OCI-LY7 (cell line): ENCODE results near the gene CATSPER1. TPM values are rescaled to one million over a fixed set of nuclear protein-coding genes. Genes with fewer than 3 reads are reported as not detected.

Experiments
- BruUV-seq: library from RNA; stranded (reverse); fragments of 400-500 nt; replicated peaks from 2 replicates; lab custom pipeline; 2021; lab: Mats Ljungman, UMichigan
- CTCF ChIA-PET: fragments of 300-600 bp; sonication (Branson Sonifier 250); formaldehyde crosslinking; loops from one replicate; lab custom pipeline; 2022; ENCODE audit warnings: antibody characterized with exemption; ENCODE audit not compliant: unreplicated experiment; lab: Charles Lee
- POLR2A ChIA-PET: fragments of 300-600 bp; sonication (Branson Sonifier 250); formaldehyde crosslinking; loops from one replicate; lab custom pipeline; 2022; ENCODE audit warnings: antibody characterized with exemption; lab: Charles Lee
- DNase-seq: peaks from one replicate; pipeline ENCODE4 v3.0.0-alpha.2; 2015; ENCODE audit warnings: low spot score
- H2AFZ ChIP-seq: fragments of 200-600 bp; sonication (generic), shearing (Covaris generic); 2 replicates; pipeline ENCODE4 v1.6.1; 2014; ENCODE audit warnings: mild to moderate bottlenecking, antibody characterized with exemption, low read length, moderate library complexity
- H3K27ac ChIP-seq: fragments of 200-600 bp; sonication (generic); 2 replicates; pipeline ENCODE4 v1.5.1; 2014; ENCODE audit warnings: mixed run types, low read depth, mild to moderate bottlenecking, moderate library complexity, low read length, inconsistent platforms; ENCODE audit not compliant: poor library complexity, severe bottlenecking
- H3K36me3 ChIP-seq: fragments of 200-600 bp; sonication (generic); 2 replicates; pipeline ENCODE4 v1.6.1; 2014; ENCODE audit warnings: mild to moderate bottlenecking, antibody characterized with exemption, low read length, moderate library complexity, mixed read lengths; ENCODE audit not compliant: insufficient read depth
- H3K4me1 ChIP-seq: fragments of 200-600 bp; sonication (generic); 2 replicates; pipeline ENCODE4 v1.5.1; 2014; ENCODE audit warnings: mild to moderate bottlenecking, low read length; ENCODE audit not compliant: insufficient read depth, poor library complexity, severe bottlenecking
- H3K4me2 ChIP-seq: fragments of 200-600 bp; sonication (generic); 2 replicates; pipeline ENCODE4 v1.6.1; 2014; ENCODE audit warnings: mild to moderate bottlenecking, low read length
- H3K4me3 ChIP-seq: fragments of 200-600 bp; sonication (generic); 2 replicates; pipeline ENCODE4 v1.5.1; 2014; ENCODE audit warnings: mild to moderate bottlenecking, low read depth, low read length; ENCODE audit not compliant: poor library complexity, severe bottlenecking
- H3K79me2 ChIP-seq: fragments of 200-600 bp; sonication (generic); 2 replicates; pipeline ENCODE4 v1.6.1; 2016; ENCODE audit warnings: low read depth, mild to moderate bottlenecking, low read length, moderate library complexity, mixed read lengths; ENCODE audit not compliant: insufficient read depth
- H3K9me2 ChIP-seq: fragments of 200-600 bp; sonication (generic); 2 replicates; pipeline ENCODE4 v1.6.1; 2016; ENCODE audit warnings: mild to moderate bottlenecking, low read length, mixed read lengths; ENCODE audit not compliant: insufficient read depth
- H3K9me3 ChIP-seq: fragments of 200-600 bp; sonication (generic); 2 replicates; pipeline ENCODE4 v1.6.1; 2014; ENCODE audit warnings: mild to moderate bottlenecking, mixed run types, low read length, mixed read lengths
- H4K20me1 ChIP-seq: fragments of 200-600 bp; sonication (generic); 2 replicates; pipeline ENCODE4 v1.6.1; 2014; ENCODE audit warnings: mild to moderate bottlenecking, antibody characterized with exemption, low read length, moderate library complexity, mixed read lengths; ENCODE audit not compliant: insufficient read depth
- EZH2phosphoT487 ChIP-seq: fragments of 200-600 bp; sonication (generic); IDR thresholded peaks from 2 replicates; pipeline ENCODE4 v1.6.1; 2018; ENCODE audit warnings: low read depth, borderline replicate concordance, mild to moderate bottlenecking, mixed run types, antibody characterized with exemption, low read length, moderate library complexity, mixed read lengths
- intact Hi-C: fragments of 100-400 bp; cut with micrococcal nuclease; formaldehyde crosslinking; loops from one replicate; pipeline ENCODE4 v1.10.0; 2022; ENCODE audit not compliant: unreplicated experiment
- total RNA-seq, 2 experiments: library from RNA; depleted of rRNA in 1 of 2; stranded (reverse); fragments of >200 nt in 1 of 2; shearing (Covaris generic) in 1 of 2; gene quantifications; 2 replicates each; pipeline ENCODE4 v1.2.3, GENCODE V29; 2014 to 2022
- TF ChIP-seq, protein P1 (sequence below): fragments of 200-600 bp; sonication (generic); conservative IDR thresholded peaks from 2 replicates; pipeline ENCODE4 v1.5.1; 2014; ENCODE audit warnings: mild to moderate bottlenecking, antibody characterized with exemption, low read length, moderate library complexity, mixed read lengths

Gene CATSPER1
- total RNA-seq, 2 experiments from 2014 or later, result not detected

DNA sequence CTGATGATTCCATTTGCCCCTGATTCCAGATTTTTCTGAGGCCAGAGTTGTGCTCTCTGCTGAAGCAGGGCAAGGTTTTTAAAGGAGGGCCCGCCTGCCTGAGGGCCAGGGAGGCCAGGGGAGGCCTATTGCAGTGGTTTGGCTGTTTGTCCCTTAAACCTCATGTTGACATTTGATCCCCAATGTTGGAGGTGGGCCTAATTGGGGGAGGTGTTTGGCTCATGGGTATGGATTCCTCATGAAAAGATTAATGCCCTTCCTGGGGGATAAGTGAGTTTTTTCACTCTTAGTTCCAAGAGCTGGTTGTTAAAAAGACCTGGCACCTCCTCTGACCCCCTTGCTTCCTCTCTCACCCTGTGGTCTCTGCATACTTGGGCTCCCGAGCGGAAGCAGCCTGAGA lies 13.5 kb upstream of the CATSPER1 start:
- TF ChIP-seq EZH2phosphoT487, result no peak
- TF ChIP-seq, protein P1, sequence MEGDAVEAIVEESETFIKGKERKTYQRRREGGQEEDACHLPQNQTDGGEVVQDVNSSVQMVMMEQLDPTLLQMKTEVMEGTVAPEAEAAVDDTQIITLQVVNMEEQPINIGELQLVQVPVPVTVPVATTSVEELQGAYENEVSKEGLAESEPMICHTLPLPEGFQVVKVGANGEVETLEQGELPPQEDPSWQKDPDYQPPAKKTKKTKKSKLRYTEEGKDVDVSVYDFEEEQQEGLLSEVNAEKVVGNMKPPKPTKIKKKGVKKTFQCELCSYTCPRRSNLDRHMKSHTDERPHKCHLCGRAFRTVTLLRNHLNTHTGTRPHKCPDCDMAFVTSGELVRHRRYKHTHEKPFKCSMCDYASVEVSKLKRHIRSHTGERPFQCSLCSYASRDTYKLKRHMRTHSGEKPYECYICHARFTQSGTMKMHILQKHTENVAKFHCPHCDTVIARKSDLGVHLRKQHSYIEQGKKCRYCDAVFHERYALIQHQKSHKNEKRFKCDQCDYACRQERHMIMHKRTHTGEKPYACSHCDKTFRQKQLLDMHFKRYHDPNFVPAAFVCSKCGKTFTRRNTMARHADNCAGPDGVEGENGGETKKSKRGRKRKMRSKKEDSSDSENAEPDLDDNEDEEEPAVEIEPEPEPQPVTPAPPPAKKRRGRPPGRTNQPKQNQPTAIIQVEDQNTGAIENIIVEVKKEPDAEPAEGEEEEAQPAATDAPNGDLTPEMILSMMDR, result no peak
- Histone ChIP-seq H3K9me2 (no peaks in the 10 kb centered on the region), H3K4me1 (peaks cover 5% of the 10 kb centered on the region), H3K27ac (no peak overlapping the region), H3K4me3 (no peak overlapping the region), H4K20me1 (no peaks in the 10 kb centered on the region), H3K79me2 (no peaks in the 10 kb centered on the region), H3K4me2 (no peak overlapping the region), H3K36me3 (no peaks in the 10 kb centered on the region), H3K9me3 (no peaks in the 10 kb centered on the region), H2AFZ (no peak overlapping the region)
- POLR2A ChIA-PET, result no interaction called here
- no TSS peak for BruUV-seq
- CTCF ChIA-PET, result no interaction called here
- no peak for DNase-seq
- intact Hi-C loops, result no loop called here

DNA sequence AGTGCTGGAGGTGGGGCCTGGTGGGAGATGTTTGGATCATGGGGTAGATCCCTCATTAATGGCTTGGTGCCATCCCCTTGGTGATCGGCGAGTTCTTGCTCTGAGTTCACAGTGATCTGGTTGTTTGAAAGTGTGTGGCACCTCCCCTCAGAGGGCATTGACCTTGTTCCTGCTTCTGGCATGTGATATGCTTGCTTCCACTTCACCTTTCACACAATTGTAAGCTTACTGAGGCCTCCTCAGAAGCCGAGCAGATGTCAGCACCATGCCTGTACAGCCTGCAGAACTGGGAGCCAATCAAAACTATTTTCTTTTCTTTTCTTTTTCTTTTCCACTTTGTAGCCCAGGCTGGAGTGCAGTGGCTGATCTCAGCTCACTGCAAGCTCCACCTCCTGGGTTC lies 11.0 kb upstream of the CATSPER1 start:
- Histone ChIP-seq H3K79me2 (no peaks in the 10 kb centered on the region), H4K20me1 (no peaks in the 10 kb centered on the region), H3K36me3 (no peaks in the 10 kb centered on the region), H3K27ac (no peak overlapping the region), H3K4me1 (peaks cover 7% of the 10 kb centered on the region), H2AFZ (no peak overlapping the region), H3K4me3 (no peak overlapping the region), H3K9me2 (no peaks in the 10 kb centered on the region), H3K9me3 (no peaks in the 10 kb centered on the region), H3K4me2 (no peak overlapping the region)
- CTCF ChIA-PET, result no interaction called here
- POLR2A ChIA-PET, result no interaction called here
- intact Hi-C loops, result no loop called here
- DNase-seq, result no peak
- BruUV-seq, result no TSS peak
- no peak for TF ChIP-seq EZH2phosphoT487
- TF ChIP-seq, protein P1, result no peak

DNA sequence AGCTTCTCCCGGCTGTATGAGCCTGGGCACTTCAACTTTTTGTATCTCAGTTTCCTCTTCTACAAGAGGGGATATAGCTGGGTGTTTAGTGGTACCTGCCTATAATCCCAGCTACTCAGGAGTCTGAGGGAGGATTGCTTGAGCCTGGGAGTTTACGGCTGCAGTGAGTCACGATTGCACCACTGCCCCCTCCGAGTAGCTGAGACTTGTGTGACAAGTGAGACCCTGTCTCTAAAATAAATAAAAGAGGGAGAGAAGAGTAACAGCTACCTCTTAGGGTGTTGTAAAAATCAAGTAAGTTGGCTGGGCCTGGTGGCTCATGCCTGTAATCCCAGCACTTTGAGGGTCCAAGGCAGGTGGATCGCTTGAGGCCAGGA lies 10.0 kb upstream of the CATSPER1 start:
- ChIA-PET POLR2A (interaction anchor here (1.5 kb wide), 1 partner anchor 9 kb away, joined by 5 read pairs; no protein-coding TSS in a partner anchor), CTCF (interaction anchor here (0.5 to 1.6 kb wide), 3 partner anchors 9 to 253 kb away, joined by 3 to 7 read pairs (median 5); partner anchors contain the start of genes CATSPER1 and YIF1A)
- Histone ChIP-seq H3K36me3 (no peaks in the 10 kb centered on the region), H3K4me3 (no peak overlapping the region), H4K20me1 (no peaks in the 10 kb centered on the region), H3K27ac (no peak overlapping the region), H3K4me1 (peaks cover 7% of the 10 kb centered on the region), H3K4me2 (no peak overlapping the region), H3K9me3 (no peaks in the 10 kb centered on the region), H3K79me2 (no peaks in the 10 kb centered on the region), H3K9me2 (no peaks in the 10 kb centered on the region), H2AFZ (no peak overlapping the region)
- intact Hi-C loops, result no loop called here
- BruUV-seq, result no TSS peak
- TF ChIP-seq EZH2phosphoT487, result no peak
- TF ChIP-seq, protein P1, result no peak
- DNase-seq, result no peak
